K562 (cell line): ENCODE measurements around the gene UGT2B28. TPM values are rescaled to one million over a fixed set of nuclear protein-coding genes. Genes with fewer than 3 reads are reported as not detected.

ENCODE experiments used
- polyA plus RNA-seq, 8 experiments: library from polyadenylated mRNA; depleted of rRNA in 4 of 8; stranded (reverse) in 5 of 8; unstranded in 3 of 8; fragments of >200 nt; fragmentation: Nextera tagmentation in 2 of 8; fragmentation: Illumina TruSeq in 1 of 8; extraction: Ambion mirVana in 2 of 8; extraction: Trizol in 1 of 8; gene quantifications; 2 replicates each; pipeline versions ENCODE4 v1.2.1 to v1.2.3, GENCODE V29; 2011 to 2014; ENCODE audit warnings: inconsistent platforms in 1 of 8, missing spikeins in 1 of 8
- total RNA-seq, 7 experiments: library from RNA; depleted of rRNA in 6 of 7; stranded (reverse); fragments of >200 nt in 6 of 7; fragmentation: Illumina TruSeq in 2 of 7; extraction: Trizol in 2 of 7; gene quantifications; 2 replicates each; pipeline versions ENCODE4 v1.2.1 to v1.2.3, GENCODE V29; 2011 to 2021; ENCODE audit warnings: low replicate concordance in 1 of 7

UGT2B28 gene
- total and polyA plus RNA-seq, 9 of the 15 experiments (the other 6 are each of a cell fraction or from before 2014, with no cell fraction given), result not detected

Other genes starting within 250 kb of the UGT2B28 start
- not detected in 2 replicates for gene UGT2B7, start 184.0 kb upstream of the UGT2B28 start, total RNA-seq (2014; rRNA removed)
- 0.18 TPM in 1 of 2 replicates, not detected in the other for gene UGT2B7, start 184.0 kb upstream of the UGT2B28 start, total RNA-seq (2014; rRNA removed; fragmentation: Illumina TruSeq; extraction: Trizol)
- not detected in 2 replicates for gene UGT2B7, start 184.0 kb upstream of the UGT2B28 start, total RNA-seq (2015; rRNA removed; fragmentation: Illumina TruSeq; extraction: Trizol)
- 0.13 TPM in 1 of 2 replicates, not detected in the other for gene UGT2B7, start 184.0 kb upstream of the UGT2B28 start, total RNA-seq (2021)
- 0.04 TPM in 1 of 2 replicates, not detected in the other for gene UGT2B7, start 184.0 kb upstream of the UGT2B28 start, polyA plus RNA-seq (2011; rRNA removed)
- gene UGT2B7, start 184.0 kb upstream of the UGT2B28 start, polyA plus RNA-seq (2014; fragmentation: Illumina TruSeq; extraction: Trizol), result 0.19 TPM in 1 of 2 replicates, not detected in the other
- gene UGT2B7, start 184.0 kb upstream of the UGT2B28 start, polyA plus RNA-seq (2014; fragmentation: Nextera tagmentation; extraction: Ambion mirVana), result under 1 TPM in 1 of 2 experiments, not detected in 1; 0.15 TPM
- not detected in 2 replicates for gene UGT2B7, start 184.0 kb upstream of the UGT2B28 start, polyA plus RNA-seq (2014; rRNA removed)
- not detected in 2 replicates for gene UGT2B11, start 65.7 kb upstream of the UGT2B28 start, total RNA-seq (2014; rRNA removed)
- gene UGT2B11, start 65.7 kb upstream of the UGT2B28 start, total RNA-seq (2014; rRNA removed; fragmentation: Illumina TruSeq; extraction: Trizol), result not detected in 2 replicates
- gene UGT2B11, start 65.7 kb upstream of the UGT2B28 start, total RNA-seq (2015; rRNA removed; fragmentation: Illumina TruSeq; extraction: Trizol), result not detected in 2 replicates
- gene UGT2B11, start 65.7 kb upstream of the UGT2B28 start, total RNA-seq (2021), result not detected in 2 replicates
- 0.06 and 0.08 TPM in 2 replicates for gene UGT2B11, start 65.7 kb upstream of the UGT2B28 start, polyA plus RNA-seq (2011; rRNA removed)
- gene UGT2B11, start 65.7 kb upstream of the UGT2B28 start, polyA plus RNA-seq (2014; fragmentation: Illumina TruSeq; extraction: Trizol), result not detected in 2 replicates
- not detected for gene UGT2B11, start 65.7 kb upstream of the UGT2B28 start, polyA plus RNA-seq (2014; fragmentation: Nextera tagmentation; extraction: Ambion mirVana)
- gene UGT2B11, start 65.7 kb upstream of the UGT2B28 start, polyA plus RNA-seq (2014; rRNA removed), result not detected in 2 replicates
- not detected in 2 replicates for gene UGT2B4, start 215.4 kb downstream of the UGT2B28 start, total RNA-seq (2014; rRNA removed)
- not detected in 2 replicates for gene UGT2B4, start 215.4 kb downstream of the UGT2B28 start, total RNA-seq (2014; rRNA removed; fragmentation: Illumina TruSeq; extraction: Trizol)
- not detected in 2 replicates for gene UGT2B4, start 215.4 kb downstream of the UGT2B28 start, total RNA-seq (2015; rRNA removed; fragmentation: Illumina TruSeq; extraction: Trizol)
- gene UGT2B4, start 215.4 kb downstream of the UGT2B28 start, total RNA-seq (2021), result 0.22 TPM in 1 of 2 replicates, not detected in the other
- gene UGT2B4, start 215.4 kb downstream of the UGT2B28 start, polyA plus RNA-seq (2011; rRNA removed), result not detected in 2 replicates
- not detected in 2 replicates for gene UGT2B4, start 215.4 kb downstream of the UGT2B28 start, polyA plus RNA-seq (2014; fragmentation: Illumina TruSeq; extraction: Trizol)
- gene UGT2B4, start 215.4 kb downstream of the UGT2B28 start, polyA plus RNA-seq (2014; fragmentation: Nextera tagmentation; extraction: Ambion mirVana), result not detected
- gene UGT2B4, start 215.4 kb downstream of the UGT2B28 start, polyA plus RNA-seq (2014; rRNA removed), result not detected in 2 replicates